SK-N-SH treated with all-trans-retinoic acid at 6 μM for 48 hours (cell line): ENCODE measurements around the gene D2HGDH.

Experiments
- GLIS3 ChIP-seq: fragments of 250-450 bp; sonication (Bioruptor Pico); IDR thresholded peaks from 2 replicates; pipeline ENCODE4 v1.5.0; 2020; ENCODE audit warnings: mild to moderate bottlenecking, moderate library complexity
- POU6F1 ChIP-seq: fragments of 250-450 bp; sonication (Bioruptor Pico); IDR thresholded peaks from 2 replicates; pipeline ENCODE4 v1.8.0; 2021; ENCODE audit warnings: low read depth, mild to moderate bottlenecking, moderate library complexity, borderline replicate concordance

DNA sequence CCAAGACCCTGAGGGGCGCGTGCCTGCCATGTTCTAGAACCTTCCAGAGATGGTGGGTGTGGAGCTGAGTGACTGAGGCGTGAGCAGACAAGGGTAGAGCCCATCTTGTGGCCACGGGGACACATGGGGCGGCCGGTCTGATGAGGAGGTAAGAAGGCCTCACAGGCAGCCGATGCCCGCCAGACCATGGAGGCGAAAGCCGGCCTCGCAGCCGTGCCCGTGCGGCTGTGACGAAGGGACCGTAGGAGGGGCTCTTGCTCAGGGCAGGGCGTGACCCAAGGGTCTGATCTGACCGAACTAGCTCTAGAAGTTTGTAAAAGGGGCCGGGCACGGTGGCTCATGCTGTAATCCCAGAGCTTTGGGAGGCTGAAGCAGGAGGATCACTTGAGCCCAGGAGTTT, 19.6 kb downstream of the D2HGDH start:
- TF ChIP-seq POU6F1 (CRISPR knock-in tag): no peak
- TF ChIP-seq GLIS3 (CRISPR knock-in tag): no peak
